ENCODE data around the gene CYP26C1.
"Not testable (repeated sequence)": the region's sequence is repeated elsewhere in the genome, so short reads cannot be mapped to it uniquely, and the experiment has no call there.

CYP26C1 gene

DNA sequence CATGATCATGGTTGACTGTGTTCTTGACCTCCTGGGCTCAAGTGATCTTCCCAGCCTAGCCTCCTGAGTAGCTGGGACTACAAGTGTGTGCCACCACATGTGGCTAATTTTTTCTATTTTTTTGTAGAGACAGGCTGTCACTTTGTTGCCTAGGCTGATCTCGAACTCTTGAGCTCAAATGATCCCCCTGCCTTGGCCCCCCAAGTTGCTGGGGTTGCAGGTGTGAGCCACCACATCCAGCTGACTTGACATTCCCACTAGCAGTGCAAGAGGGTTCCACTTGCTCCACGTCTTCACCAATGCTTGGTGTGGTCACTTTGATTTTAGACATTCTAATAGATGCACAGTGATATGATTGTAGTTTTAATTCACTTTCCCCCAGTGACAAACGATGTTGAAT is 38.2 kb downstream of the CYP26C1 start:
- Histone ChIP-seq H3K27ac (no peak overlapping the region), H3K4me3 (no peak overlapping the region)
- no peak for DNase-seq (ENCODE audit: low spot score)
- no peak for TF ChIP-seq CTCF (IDR thresholded peaks at IDR 0.05)

- DNase-seq (ENCODE audit: low spot score) = no peak
- no peak for TF ChIP-seq CTCF (IDR thresholded peaks at IDR 0.05)
- Histone ChIP-seq H3K27ac (no peak overlapping the region), H3K4me3 (no peak overlapping the region)
Measured at GRCh38 chr10:93099670-93100069, 39.1 kb downstream of the CYP26C1 start.

DNA sequence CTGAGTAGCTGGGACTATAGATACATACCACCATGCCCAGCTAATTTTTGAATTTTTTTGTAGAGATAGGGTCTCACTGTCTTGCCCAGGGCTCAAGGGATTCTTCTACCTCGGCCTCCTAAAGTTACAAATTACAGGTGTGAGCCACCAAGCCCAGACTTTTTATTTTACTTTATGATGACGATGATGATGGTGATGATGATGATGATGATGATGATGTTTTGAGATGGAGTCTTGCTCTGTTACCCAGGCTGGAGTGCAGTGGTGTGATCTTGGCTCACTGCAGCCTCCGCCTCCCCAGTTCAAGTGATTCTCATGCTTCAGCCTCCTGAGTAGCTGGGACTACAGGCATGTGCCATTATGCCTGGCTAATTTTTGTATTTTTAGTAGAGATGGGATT is 40.5 kb downstream of the CYP26C1 start:
- not testable (repeated sequence) for H3K4me3 ChIP-seq; H3K27ac ChIP-seq; DNase-seq (ENCODE audit: low spot score)

GRCh38 chr10:93103953-93104352 is 43.4 kb downstream of the CYP26C1 start:
- DNase-seq (ENCODE audit: low spot score) = no peak
- Histone ChIP-seq H3K4me3 (no peak overlapping the region), H3K27ac (no peak overlapping the region)
- no peak for TF ChIP-seq CTCF (IDR thresholded peaks at IDR 0.05)

GRCh38 chr10:93106631-93107072 is 46.1 kb downstream of the CYP26C1 start:
- TF ChIP-seq CTCF (IDR thresholded peaks at IDR 0.05) = no peak
- DNase-seq (ENCODE audit: low spot score) = no peak
- no peak overlapping the region for H3K27ac ChIP-seq
- no peak overlapping the region for H3K4me3 ChIP-seq

DNA sequence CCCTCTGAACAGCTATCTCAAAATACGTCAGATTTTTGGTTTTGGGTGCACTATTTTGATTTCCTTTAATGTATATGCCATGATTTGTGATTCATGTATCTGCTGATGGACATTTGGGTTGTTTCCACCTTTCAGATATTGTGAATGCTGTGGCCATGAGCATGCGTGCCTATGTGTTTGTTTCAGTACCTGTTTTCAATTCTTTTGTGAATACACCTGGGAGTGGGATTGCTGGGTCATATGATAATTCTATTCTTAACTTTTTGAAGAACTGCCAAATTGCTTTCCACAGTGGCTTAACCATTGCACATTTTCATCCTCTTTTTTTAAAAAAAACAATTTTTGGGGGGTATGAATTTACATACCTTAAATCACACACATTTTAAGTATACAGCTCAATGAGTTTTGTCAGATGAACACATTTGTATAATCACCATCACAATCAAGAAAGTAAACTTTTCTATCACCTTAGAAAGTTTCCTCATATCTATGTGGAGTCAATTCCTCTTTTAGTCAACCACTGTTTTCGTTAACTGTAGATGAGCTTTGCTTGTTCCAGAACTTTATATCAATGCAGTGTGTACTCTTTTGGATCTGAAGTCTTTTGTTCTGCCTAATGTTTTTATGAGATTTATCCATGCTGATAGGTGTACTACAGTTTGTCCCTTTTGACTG is 50.0 kb downstream of the CYP26C1 start:
- no peak overlapping the region for H3K27ac ChIP-seq
- H3K4me3 ChIP-seq = no peak overlapping the region
- no peak for DNase-seq (ENCODE audit: low spot score)
- no peak for TF ChIP-seq CTCF (IDR thresholded peaks at IDR 0.05)

DNA sequence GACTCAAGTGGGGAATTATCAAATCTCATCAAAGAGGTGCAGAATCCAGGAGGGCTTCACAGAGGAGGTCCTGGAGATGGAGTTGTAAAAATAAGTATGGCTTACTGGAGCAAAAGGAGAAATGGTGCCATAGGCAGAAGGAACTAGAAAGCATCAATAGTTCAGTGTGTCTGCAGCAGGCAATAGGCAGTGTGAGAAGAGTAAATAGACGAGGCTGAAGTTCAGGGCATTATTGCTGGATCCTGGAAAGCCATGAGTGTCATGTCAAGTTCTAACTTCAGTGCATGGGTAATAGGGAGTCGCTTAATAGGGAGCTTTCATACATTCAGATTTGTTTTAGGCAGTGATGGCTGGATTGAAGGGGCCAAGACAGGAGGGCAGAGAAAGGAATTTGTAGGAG is 52.4 kb downstream of the CYP26C1 start:
- TF ChIP-seq CTCF (IDR thresholded peaks at IDR 0.05) = no peak
- no peak for DNase-seq (ENCODE audit: low spot score)
- no peak overlapping the region for H3K27ac ChIP-seq

More for the DNA sequence above, 52.4 kb downstream of the CYP26C1 start:
- no peak overlapping the region for H3K4me3 ChIP-seq
